ENCODE measurements around the gene PUDP. TPM values are rescaled to one million over a fixed set of nuclear protein-coding genes. Genes with fewer than 3 reads are reported as not detected.

The PUDP gene
- total RNA-seq, 2 donors from 2014 or later: 15.8 to 41.9 TPM

DNA sequence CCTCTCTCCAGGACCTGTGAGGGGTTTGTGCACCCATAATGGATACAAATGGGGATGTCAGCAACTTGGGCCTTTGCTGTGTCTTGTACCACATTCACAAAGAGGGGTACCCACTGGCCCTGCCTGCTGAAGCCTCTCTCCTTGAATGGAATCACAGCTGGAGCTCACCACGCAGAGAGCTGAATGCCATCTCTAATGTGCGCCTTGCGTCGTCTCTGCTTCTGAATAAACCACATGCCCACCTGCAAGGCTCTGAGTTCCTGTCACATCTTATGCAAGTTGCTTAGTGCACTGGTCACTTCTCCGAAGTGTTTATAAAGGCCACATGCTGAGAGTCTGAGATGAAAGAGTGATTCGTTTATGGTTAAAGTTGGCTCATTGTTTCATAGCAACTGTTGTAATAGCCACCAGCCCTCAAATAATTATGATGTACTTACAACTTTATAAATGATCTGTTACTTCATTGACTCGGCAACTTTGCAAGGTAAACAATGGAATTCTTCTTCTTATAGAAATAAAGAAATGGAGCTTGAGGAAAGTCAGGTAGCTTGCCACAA, 6.2 kb upstream of the PUDP start:
- Histone ChIP-seq H3K27ac (no peak overlapping the region), H3K4me3 (no peak overlapping the region), H3K9me3 (no peaks in the 10 kb centered on the region), H3K36me3 (replicated peaks in 1 of 2; ENCODE audit: insufficient read depth in 1 of 2, low read depth in 2 of 2) (no peaks in the 10 kb centered on the region), H3K27me3 (no peaks in the 10 kb centered on the region), H3K4me1 (no peaks in the 10 kb centered on the region)
- intact Hi-C loops (cut with DNase I): no loop called here
- DNase-seq (no peak), ATAC-seq (no peak)
- TF ChIP-seq, protein P1, sequence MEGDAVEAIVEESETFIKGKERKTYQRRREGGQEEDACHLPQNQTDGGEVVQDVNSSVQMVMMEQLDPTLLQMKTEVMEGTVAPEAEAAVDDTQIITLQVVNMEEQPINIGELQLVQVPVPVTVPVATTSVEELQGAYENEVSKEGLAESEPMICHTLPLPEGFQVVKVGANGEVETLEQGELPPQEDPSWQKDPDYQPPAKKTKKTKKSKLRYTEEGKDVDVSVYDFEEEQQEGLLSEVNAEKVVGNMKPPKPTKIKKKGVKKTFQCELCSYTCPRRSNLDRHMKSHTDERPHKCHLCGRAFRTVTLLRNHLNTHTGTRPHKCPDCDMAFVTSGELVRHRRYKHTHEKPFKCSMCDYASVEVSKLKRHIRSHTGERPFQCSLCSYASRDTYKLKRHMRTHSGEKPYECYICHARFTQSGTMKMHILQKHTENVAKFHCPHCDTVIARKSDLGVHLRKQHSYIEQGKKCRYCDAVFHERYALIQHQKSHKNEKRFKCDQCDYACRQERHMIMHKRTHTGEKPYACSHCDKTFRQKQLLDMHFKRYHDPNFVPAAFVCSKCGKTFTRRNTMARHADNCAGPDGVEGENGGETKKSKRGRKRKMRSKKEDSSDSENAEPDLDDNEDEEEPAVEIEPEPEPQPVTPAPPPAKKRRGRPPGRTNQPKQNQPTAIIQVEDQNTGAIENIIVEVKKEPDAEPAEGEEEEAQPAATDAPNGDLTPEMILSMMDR (IDR thresholded peaks at IDR 0.05): no peak
- TF ChIP-seq POLR2A (IDR thresholded peaks at IDR 0.05): no peak
- 75 to 92% methylated on average over 7 of the region's 7 CpGs for WGBS, 2 donors

GRCh38 chrX:7153231-7153630, 5.3 kb upstream of the PUDP start:
- 73 to 75% methylated on average over 1 to 2 of the region's 2 CpGs for WGBS, 2 donors
- Histone ChIP-seq H3K27ac (no peak overlapping the region), H3K27me3 (no peaks in the 10 kb centered on the region), H3K4me1 (no peaks in the 10 kb centered on the region), H3K4me3 (no peak overlapping the region), H3K9me3 (no peaks in the 10 kb centered on the region), H3K36me3 (replicated peaks in 1 of 2; ENCODE audit: insufficient read depth in 1 of 2, low read depth in 2 of 2) (no peaks in the 10 kb centered on the region)
- no peak for ATAC-seq
- intact Hi-C loops (cut with DNase I): no loop called here
- TF ChIP-seq POLR2A (IDR thresholded peaks at IDR 0.05): no peak
- TF ChIP-seq, protein P1 (IDR thresholded peaks at IDR 0.05): no peak
- no peak for DNase-seq

- ATAC-seq: no peak
- WGBS, 2 donors: 58 to 73% methylated on average over 5 of the region's 5 CpGs
- Histone ChIP-seq H3K27me3 (no peaks in the 10 kb centered on the region), H3K4me3 (no peak overlapping the region), H3K4me1 (peaks cover 19% of the 10 kb centered on the region), H3K36me3 (replicated peaks in 1 of 2; ENCODE audit: insufficient read depth in 1 of 2, low read depth in 2 of 2) (no peaks in the 10 kb centered on the region), H3K27ac (no peak overlapping the region), H3K9me3 (no peaks in the 10 kb centered on the region)
- no peak for TF ChIP-seq POLR2A (IDR thresholded peaks at IDR 0.05)
- TF ChIP-seq, protein P1 (IDR thresholded peaks at IDR 0.05): no peak
- no peak for DNase-seq
- intact Hi-C loops (cut with DNase I): no loop called here
Measured at GRCh38 chrX:7149411-7149810, 1.5 kb upstream of the PUDP start.

DNA sequence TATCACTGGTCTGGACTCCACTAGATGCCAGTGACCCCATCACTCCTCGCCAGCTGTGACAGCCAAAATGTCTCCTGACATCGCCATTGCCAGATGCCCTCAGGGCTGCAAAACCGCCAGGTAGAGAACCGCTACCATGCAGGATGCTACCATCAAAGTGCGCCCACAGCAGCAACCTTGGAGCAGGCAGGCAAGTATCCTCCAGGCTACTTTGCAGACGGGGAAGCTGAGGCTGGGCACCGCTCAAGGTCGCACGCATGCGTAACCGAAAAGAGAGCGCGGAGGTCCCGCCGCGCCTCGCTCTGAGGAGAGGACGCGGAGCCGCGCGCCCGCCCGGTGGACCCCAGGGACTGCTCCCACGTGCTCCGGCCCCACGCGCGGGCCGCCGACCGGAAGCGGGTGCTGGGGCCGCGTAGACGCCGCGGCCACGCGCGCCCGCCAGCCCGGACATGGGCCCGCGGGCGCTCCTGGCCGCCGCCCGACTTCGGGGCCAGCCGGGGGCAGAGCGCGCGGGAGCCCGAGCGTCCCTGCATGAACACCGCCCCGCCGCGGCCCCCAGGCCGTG, 458 bp downstream of the PUDP start, which contains the start of gene STS:
STS (plus strand) TSS at position 300 of the 565 bp plus-strand sequence. CDS start 105,488 bp downstream, outside the sequence.
- WGBS, 2 donors: 0% methylated on average over 17 of the region's 61 CpGs; no CpG with 5 or more reads in 1 of the 2 donors
- Histone ChIP-seq H3K4me3 (peak within 1 kb of the TSS; percentile 18 to 62), H3K4me1 (peaks cover 19% of the 10 kb centered on the region), H3K36me3 (replicated peaks in 1 of 2; ENCODE audit: insufficient read depth in 1 of 2, low read depth in 2 of 2) (no peaks in the 10 kb centered on the region), H3K27ac (peak within 1 kb of the TSS; percentile 72 to 92 (median 89)), H3K27me3 (no peaks in the 10 kb centered on the region), H3K9me3 (no peaks in the 10 kb centered on the region)
- DNase-seq: peak; percentile 17 to 55 (median 36)
- ATAC-seq: peak; percentile 58
- TF ChIP-seq, protein P1 (IDR thresholded peaks at IDR 0.05): no peak
- TF ChIP-seq POLR2A (IDR thresholded peaks at IDR 0.05): no peak
- intact Hi-C loops (cut with DNase I): no loop called here

Measured in body of pancreas (tissue), 4 donors.